ENCODE data around the gene TMCC1.
A peak's percentile ranks its signal among the peaks of the same experiment; 100 is the strongest.

DNA sequence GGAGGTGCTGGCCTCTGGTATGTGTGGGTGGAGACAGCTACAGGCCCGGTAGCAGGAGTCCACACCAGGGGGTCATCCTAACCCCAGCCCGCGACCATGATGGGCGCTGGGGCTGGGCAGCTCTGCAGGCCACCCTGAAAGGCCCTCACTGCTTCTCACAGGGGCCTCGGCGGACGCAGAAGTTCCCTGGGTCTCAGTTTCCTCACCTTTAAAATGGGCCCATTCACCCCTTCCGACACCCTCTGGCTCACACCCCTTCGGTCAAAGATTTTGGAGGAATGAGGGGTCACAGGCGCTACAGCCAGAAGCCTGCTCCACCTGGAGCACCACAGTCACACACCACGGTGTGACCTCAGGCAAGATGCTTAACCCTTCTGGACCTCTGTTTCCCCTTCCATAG, 295.0 kb downstream of the TMCC1 start:
- TF ChIP-seq, protein P1, sequence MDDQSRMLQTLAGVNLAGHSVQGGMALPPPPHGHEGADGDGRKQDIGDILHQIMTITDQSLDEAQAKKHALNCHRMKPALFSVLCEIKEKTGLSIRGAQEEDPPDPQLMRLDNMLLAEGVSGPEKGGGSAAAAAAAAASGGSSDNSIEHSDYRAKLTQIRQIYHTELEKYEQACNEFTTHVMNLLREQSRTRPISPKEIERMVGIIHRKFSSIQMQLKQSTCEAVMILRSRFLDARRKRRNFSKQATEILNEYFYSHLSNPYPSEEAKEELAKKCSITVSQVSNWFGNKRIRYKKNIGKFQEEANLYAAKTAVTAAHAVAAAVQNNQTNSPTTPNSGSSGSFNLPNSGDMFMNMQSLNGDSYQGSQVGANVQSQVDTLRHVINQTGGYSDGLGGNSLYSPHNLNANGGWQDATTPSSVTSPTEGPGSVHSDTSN (IDR thresholded peaks at IDR 0.05): no peak
- no peak for TF ChIP-seq POLR2A (IDR thresholded peaks at IDR 0.05; ENCODE audit: low read length)
- TF ChIP-seq SREBF2 (IDR thresholded peaks at IDR 0.05): no peak
- TF ChIP-seq, protein P2, sequence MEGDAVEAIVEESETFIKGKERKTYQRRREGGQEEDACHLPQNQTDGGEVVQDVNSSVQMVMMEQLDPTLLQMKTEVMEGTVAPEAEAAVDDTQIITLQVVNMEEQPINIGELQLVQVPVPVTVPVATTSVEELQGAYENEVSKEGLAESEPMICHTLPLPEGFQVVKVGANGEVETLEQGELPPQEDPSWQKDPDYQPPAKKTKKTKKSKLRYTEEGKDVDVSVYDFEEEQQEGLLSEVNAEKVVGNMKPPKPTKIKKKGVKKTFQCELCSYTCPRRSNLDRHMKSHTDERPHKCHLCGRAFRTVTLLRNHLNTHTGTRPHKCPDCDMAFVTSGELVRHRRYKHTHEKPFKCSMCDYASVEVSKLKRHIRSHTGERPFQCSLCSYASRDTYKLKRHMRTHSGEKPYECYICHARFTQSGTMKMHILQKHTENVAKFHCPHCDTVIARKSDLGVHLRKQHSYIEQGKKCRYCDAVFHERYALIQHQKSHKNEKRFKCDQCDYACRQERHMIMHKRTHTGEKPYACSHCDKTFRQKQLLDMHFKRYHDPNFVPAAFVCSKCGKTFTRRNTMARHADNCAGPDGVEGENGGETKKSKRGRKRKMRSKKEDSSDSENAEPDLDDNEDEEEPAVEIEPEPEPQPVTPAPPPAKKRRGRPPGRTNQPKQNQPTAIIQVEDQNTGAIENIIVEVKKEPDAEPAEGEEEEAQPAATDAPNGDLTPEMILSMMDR (IDR thresholded peaks at IDR 0.05): no peak
- TF ChIP-seq EP300 (IDR thresholded peaks at IDR 0.05): no peak
- TF ChIP-seq POLR2AphosphoS2 (conservative IDR thresholded peaks at IDR 0.05; ENCODE audit: low read length): no peak
- 0 out of 2 replicates have a peak, but pooled peaks have one; percentile 48 for TF ChIP-seq HDAC2 (IDR thresholded peaks at IDR 0.05)
- no peak for TF ChIP-seq MYC (IDR thresholded peaks at IDR 0.05; ENCODE audit: borderline replicate concordance, low read length)

Measured in A549 (cell line).